D721Med (cell line): Measurements from ENCODE around the gene PPP3R1.

ENCODE experiments used
- DNase-seq: peaks from one replicate; pipeline ENCODE4 v3.0.0; 2011; ENCODE audit warnings: low spot score; ENCODE audit not compliant: insufficient read length
- FAIRE-seq: peaks from 2 replicates; lab custom pipeline; 2011; peaks lifted over from hg19 to GRCh38; lab: Jason Lieb, UNC
- CTCF ChIP-seq: IDR thresholded peaks from 2 replicates; pipeline ENCODE4 v1.5.1; 2012; ENCODE audit warnings: mild to moderate bottlenecking, control low read depth; ENCODE audit not compliant: insufficient read depth; ENCODE audit errors: missing control alignments

The PPP3R1 gene

GRCh38 chr2:68240446-68240845 lies 11.9 kb downstream of the PPP3R1 start:
- no peak for FAIRE-seq
- no peak for TF ChIP-seq CTCF

DNA sequence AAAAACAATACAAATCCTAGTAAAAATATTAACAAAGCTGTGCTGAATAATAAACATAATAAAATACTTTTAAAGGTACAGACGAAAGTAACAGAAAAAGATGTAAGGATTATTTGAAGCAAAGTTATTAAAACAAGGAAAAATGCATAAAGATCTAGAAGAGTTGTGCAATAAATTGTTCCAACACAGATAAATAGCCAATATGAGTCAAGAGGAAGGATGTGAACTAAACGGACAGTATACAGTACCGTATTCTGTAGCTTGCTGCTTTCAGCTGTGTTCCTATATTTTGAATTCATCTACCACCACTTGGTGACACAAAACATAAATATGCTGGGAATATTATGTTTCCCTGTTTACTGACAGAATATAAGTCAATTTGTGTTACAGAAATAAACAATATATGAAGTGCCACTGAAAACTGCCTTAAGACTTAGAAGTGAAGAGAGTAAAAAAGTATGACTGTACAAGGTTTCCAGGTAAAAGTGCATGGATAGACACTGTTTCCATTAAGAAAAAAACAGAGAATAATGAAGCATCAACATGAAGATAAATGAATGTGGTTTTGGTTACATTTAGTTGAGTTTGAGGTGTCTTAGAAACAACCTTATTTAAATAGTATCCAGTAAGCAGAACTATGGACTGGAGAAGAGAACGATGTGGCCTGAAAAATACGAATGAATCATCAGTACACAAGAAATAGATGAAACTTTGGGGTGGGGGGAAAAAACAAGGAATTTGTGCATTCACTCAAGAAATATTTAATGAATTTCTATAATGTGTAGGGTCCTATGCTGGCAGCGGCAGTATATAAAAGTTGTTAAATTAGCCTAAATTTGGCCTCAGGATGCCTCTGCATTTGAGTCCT lies 13.1 kb downstream of the PPP3R1 start:
- peak; percentile 55 for FAIRE-seq
- no peak for TF ChIP-seq CTCF
- DNase-seq = no peak

More at GRCh38 chr2:68240446-68240845, 11.9 kb downstream of the PPP3R1 start:
- no peak for DNase-seq

GRCh38 chr2:68237976-68238580 lies 14.3 kb downstream of the PPP3R1 start:
- no peak for DNase-seq
- no peak for TF ChIP-seq CTCF
- FAIRE-seq = no peak

DNA sequence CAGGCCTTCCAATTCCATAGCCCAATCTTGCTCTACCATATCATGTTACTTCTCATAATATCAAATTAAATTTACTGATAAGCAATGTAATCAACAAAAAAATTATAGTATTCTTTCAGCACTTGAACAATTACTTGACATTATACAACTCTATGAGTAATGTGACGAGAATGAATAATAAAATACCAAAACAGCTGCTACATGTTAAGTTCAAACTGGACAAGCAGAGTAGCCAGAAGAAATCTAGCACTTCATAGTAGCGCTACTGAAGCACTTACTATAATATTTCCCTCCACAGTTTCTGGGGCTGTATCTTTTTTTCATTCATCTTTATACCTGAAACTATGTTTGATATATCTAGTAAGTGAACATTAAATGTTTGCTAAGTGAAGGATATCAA lies 14.9 kb downstream of the PPP3R1 start:
- FAIRE-seq (no peak), DNase-seq (no peak)
- TF ChIP-seq CTCF = no peak

- DNase-seq (no peak), FAIRE-seq (no peak)
- TF ChIP-seq CTCF = no peak
These were observed 15.5 kb downstream of the PPP3R1 start for GRCh38 chr2:68236876-68237275.

GRCh38 chr2:68236103-68236734 lies 16.1 kb downstream of the PPP3R1 start:
- FAIRE-seq (no peak), DNase-seq (no peak)
- no peak for TF ChIP-seq CTCF
